Duodenal mucosa (tissue), 2 donors: Measurements from ENCODE around the gene INPP5D.
"Not testable (repeated sequence)": the region's sequence is repeated elsewhere in the genome, so short reads cannot be mapped to it uniquely, and the experiment has no call there.

Source experiments
- H3K27ac ChIP-seq: one replicate; pipeline ENCODE4 v1.7.0; 2013; ENCODE audit warnings: low read depth, low read length
- H3K27me3 ChIP-seq, 2 donors: one replicate each; pipeline ENCODE4 v1.7.0; 2013; ENCODE audit warnings: low read length in 2 of 2, control low read depth in 1 of 2; ENCODE audit not compliant: insufficient read depth in 2 of 2, control insufficient read depth in 1 of 2
- H3K36me3 ChIP-seq, 2 donors: one replicate each; pipeline ENCODE4 v1.7.0; 2013; ENCODE audit warnings: low read length in 2 of 2, control low read depth in 1 of 2; ENCODE audit not compliant: insufficient read depth in 2 of 2, control insufficient read depth in 1 of 2
- H3K4me1 ChIP-seq, 2 donors: one replicate each; pipeline ENCODE4 v1.7.0; 2013; ENCODE audit warnings: low read length in 2 of 2, control low read depth in 1 of 2; ENCODE audit not compliant: insufficient read depth in 2 of 2, control insufficient read depth in 1 of 2
- H3K4me3 ChIP-seq, 2 donors: one replicate each; pipeline ENCODE4 v1.7.0; 2013; ENCODE audit warnings: low read length in 2 of 2, low read depth in 1 of 2
- H3K9ac ChIP-seq, 2 donors: one replicate each; pipeline ENCODE4 v1.7.0; 2013; ENCODE audit warnings: low read length in 2 of 2, low read depth in 1 of 2
- H3K9me3 ChIP-seq, 2 donors: one replicate each; pipeline ENCODE4 v1.7.0; 2013; ENCODE audit warnings: low read length in 2 of 2, control low read depth in 1 of 2; ENCODE audit not compliant: control insufficient read depth in 1 of 2

INPP5D gene

DNA sequence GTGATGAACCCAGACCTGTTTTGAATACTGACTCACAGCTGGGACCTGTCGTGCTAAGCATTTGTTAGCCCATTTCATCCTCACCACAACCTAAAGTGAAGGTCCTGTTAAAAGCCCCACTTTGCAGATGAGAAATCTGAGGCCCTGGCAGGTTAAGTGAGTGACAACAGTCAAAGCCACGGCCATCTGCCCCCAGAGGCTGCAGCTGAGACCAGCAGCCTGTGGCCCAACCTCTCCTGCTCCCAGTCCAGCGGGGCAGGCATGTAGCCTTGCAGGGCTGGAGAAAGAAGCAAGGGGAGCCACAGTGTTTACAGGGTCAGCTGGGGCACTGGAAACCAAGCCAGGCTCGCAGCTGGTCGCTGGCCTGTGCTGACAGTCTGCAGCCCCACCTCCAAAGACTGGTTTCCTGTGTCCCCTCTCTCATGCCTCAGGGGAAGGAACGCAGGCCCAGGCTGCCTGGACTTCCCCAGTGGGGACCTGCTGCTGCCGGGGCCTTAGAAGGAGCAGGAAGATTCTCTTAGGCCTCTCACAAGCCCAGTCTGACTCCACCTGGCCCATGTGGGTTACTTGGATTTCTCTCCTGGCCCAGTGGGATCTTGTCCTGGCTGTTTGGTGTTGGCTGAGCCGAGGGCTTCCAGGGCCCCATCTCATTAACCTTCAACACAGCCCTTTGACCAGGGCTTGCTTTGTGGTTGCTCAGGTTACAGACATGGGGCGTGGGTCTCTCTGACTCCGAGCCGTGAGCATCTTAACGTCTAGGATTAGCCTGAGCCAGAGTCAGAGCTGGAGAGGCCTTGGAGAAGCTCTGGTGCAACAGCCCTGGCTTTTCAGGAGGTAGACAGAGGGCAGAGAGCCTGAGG, 1.7 kb downstream of the INPP5D start:
- H3K9me3 ChIP-seq = no peaks in the 10 kb centered on the region
- H3K27ac ChIP-seq = peak overlapping the region; percentile 27
- H3K4me3 ChIP-seq = peak overlapping the region; percentile 63 to 76
- peak overlapping the region; percentile 60 to 76 for H3K9ac ChIP-seq
- peaks cover 0 to 5% of the 10 kb centered on the region in 2 donors for H3K36me3 ChIP-seq
- H3K4me1 ChIP-seq = peaks cover 41 to 52% of the 10 kb centered on the region in 2 donors
- H3K27me3 ChIP-seq = no peaks in the 10 kb centered on the region

DNA sequence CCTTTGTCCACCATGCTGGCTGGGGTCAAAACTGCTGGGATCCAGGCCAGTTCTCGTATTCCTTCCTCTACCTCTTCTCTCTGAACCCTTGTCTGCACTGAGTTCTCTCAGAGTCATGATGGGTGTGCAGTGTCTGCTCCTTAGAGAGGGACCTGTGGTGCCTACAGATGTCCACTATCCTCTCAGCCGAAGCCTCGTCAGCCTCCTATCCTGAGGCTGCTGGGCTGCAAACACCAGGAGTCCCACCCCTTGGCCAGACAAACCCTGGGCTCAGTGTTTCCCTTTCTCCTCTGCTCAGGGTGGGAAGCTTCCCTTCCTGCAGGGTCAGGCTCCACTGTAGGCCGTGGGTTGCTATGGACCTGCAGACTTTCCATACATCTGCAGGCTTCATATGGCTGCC, 2.3 kb downstream of the INPP5D start:
- Histone ChIP-seq H3K36me3 (peaks cover 0 to 5% of the 10 kb centered on the region in 2 donors), H3K9me3 (no peaks in the 10 kb centered on the region), H3K27me3 (no peaks in the 10 kb centered on the region), H3K9ac (peak overlapping the region; percentile 60 to 76), H3K27ac (peak overlapping the region; percentile 27), H3K4me3 (peak overlapping the region; percentile 63 to 76), H3K4me1 (peaks cover 41 to 52% of the 10 kb centered on the region in 2 donors)

DNA sequence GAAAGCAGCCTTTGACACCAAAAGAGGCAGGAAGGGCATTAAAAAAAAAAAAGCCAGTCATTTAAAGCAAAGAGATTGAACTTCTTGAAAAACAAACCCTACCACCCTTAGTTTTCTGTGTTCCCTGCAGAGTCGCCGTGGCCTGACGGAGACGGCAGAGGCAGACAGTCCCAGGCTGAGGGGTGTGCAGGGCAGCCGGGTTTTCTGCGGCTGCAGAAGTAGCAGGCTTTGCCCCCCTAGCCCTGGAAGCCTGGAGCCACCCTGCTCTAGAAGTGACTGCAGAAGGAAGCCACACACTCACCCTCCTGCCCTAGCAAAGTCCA, 2.8 kb downstream of the INPP5D start:
- Histone ChIP-seq H3K27me3 (no peaks in the 10 kb centered on the region), H3K36me3 (peaks cover 0 to 5% of the 10 kb centered on the region in 2 donors), H3K9me3 (no peaks in the 10 kb centered on the region), H3K4me1 (peaks cover 41 to 52% of the 10 kb centered on the region in 2 donors), H3K9ac (peak overlapping the region; percentile 60 to 76), H3K27ac (peak overlapping the region; percentile 7), H3K4me3 (peak overlapping the region; percentile 23 to 63)

DNA sequence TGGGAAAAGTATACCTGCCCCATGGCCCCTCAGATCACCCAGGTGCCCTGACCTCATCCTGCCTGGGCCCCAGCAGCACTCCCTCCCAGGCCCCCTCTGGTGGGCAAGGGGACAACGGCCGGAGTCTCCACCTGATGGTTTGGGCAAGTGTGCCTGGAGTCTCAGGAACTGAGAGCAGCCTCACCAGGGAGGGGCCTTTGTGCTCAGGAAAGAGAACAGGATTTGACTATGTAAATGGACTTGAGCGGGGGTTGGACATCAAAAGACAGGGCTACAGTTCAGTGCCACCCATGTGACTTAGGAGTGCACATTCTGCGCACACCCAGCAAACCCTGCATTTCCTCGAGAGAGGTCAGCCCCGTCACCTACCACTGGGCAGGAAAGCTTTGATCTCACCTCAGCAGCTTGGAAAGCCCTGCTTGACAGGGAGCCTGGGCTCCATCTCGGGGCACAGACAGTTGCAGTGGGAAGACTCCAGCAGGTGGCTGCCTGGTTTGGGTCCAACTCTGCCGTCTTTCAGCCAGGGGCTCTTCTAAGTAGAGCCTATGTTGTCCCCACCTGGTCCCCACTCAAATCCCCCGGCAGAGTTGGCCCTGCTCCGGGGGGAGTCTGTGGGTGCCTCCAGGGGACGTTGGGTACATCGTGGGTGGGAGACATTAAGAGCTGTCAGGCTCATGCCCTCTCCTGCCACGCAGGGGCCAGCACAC, 3.3 kb downstream of the INPP5D start:
- H3K9ac ChIP-seq = peak overlapping the region in 1 of 2 donors; percentile 60
- peak overlapping the region; percentile 60 to 63 for H3K4me3 ChIP-seq
- peaks cover 41 to 52% of the 10 kb centered on the region in 2 donors for H3K4me1 ChIP-seq
- H3K27ac ChIP-seq = peak overlapping the region; percentile 7
- no peaks in the 10 kb centered on the region for H3K9me3 ChIP-seq
- peaks cover 0 to 5% of the 10 kb centered on the region in 2 donors for H3K36me3 ChIP-seq
- H3K27me3 ChIP-seq = no peaks in the 10 kb centered on the region

DNA sequence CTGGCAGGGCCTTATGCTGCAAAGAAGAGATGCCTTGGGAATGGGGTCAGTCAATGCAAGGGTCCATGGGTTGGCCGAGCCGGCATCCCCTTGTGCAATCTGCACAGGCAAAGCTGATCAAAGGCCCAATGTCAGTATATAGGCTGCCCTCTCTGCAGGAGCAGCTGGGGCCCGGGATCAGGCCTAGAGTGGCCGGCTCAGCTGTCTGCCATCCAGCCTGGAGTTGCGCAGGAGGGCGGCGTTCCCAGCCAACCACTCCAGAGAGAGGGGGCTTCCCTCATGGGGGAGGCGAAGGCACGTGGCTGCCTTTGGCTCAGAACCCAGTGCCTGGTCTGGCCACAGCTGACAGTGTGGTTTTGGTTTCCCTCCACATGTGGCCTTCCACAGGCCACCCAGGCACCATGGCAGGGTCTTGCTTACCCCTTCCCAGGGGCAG, 3.9 kb downstream of the INPP5D start:
- no peak overlapping the region for H3K9ac ChIP-seq
- H3K4me1 ChIP-seq = peaks cover 45 to 56% of the 10 kb centered on the region in 2 donors
- H3K4me3 ChIP-seq = peak overlapping the region; percentile 60 to 63
- no peaks in the 10 kb centered on the region for H3K9me3 ChIP-seq
- peaks cover 0 to 5% of the 10 kb centered on the region in 2 donors for H3K36me3 ChIP-seq
- H3K27ac ChIP-seq = no peak overlapping the region
- H3K27me3 ChIP-seq = no peaks in the 10 kb centered on the region

DNA sequence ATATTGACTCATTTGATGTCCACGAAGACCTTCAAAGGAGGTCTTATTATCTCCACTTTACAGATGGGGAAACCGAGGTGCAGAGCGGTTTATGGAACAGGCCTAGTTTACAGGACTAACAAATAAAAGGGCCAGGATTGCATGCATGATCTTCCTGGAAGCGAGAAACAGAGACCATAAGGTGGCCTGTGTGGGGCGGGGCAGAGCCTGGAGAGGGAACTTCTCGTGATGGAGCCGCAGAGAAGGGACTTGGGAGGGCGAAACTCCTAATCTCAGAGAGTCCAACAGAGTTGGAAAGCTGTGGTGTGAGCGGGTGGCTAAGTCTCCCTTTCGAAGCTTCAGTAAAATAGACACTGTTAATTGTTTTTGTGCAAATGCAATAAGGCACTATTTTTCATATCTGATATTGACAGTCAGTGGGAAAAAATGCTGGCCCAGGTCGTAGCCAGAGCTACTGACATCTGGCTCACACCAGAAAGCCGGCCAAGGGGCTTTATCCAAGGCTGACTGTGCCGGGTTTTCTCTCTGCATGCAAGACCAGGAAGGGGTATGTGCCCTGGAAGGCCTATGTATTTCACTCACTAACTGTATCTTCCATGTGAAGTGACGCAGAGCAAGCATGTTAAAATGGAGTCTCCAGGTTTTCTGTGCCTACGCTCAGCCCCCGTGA, 4.5 kb downstream of the INPP5D start:
- no peaks in the 10 kb centered on the region for H3K27me3 ChIP-seq
- H3K4me3 ChIP-seq = peak overlapping the region in 1 of 2 donors; percentile 60
- H3K9ac ChIP-seq = no peak overlapping the region
- peaks cover 0 to 5% of the 10 kb centered on the region in 2 donors for H3K36me3 ChIP-seq
- H3K27ac ChIP-seq = no peak overlapping the region
- H3K9me3 ChIP-seq = no peaks in the 10 kb centered on the region
- H3K4me1 ChIP-seq = peaks cover 43 to 52% of the 10 kb centered on the region in 2 donors

DNA sequence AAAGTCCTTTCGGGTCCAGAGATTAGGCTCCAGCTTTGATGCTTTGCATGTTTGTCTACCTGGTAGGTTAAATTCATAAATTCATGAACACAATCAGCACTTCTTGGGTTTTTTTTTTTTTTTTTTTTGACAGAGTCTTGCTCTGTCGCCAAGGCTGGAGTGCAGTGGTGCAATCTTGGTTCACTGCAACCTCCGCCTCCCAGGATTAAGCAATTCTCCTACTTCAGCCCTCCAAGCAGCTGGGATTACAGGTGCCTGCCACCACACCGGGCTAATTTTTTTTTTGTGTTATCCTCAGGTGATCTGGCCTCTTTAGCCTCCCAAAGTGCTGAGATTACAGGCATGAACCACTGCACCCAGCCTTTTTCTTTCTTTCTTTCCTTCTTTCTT, 5.1 kb downstream of the INPP5D start:
- not testable (repeated sequence) for H3K9ac ChIP-seq, H3K27me3 ChIP-seq, H3K4me3 ChIP-seq, H3K27ac ChIP-seq, H3K36me3 ChIP-seq, H3K9me3 ChIP-seq
- peaks cover 38 to 50% of the 10 kb centered on the region in 2 donors for H3K4me1 ChIP-seq

DNA sequence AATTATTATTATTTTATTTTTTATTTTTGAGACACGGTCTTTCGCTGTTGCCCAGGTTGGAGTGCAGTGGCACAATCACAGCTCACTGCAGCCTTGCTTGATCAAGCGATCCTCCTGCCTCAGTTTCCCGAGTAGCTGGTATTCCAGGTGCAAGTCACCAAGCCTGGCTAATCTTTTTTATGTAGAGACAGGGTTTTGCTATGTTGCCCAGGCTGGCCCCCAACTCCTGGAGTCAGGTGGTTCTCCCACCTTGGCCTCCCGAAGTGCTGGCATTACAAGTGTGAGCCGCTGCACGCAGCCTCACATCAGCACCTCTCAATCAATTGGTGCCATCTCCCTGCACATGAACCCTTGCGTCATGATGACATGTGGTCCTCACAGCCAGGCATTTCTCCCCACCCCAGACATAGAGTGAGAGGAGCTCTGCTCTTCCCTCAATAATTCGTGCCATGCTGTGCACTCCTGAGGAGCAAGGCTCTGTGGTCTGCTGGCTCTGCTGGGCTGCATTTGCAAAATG, 5.9 kb downstream of the INPP5D start:
- Histone ChIP-seq H3K36me3 (peaks cover 0 to 5% of the 10 kb centered on the region in 2 donors), H3K27me3 (no peaks in the 10 kb centered on the region), H3K4me1 (peaks cover 38 to 42% of the 10 kb centered on the region in 2 donors), H3K9me3 (no peaks in the 10 kb centered on the region), H3K27ac (no peak overlapping the region), H3K4me3 (no peak overlapping the region), H3K9ac (no peak overlapping the region)

DNA sequence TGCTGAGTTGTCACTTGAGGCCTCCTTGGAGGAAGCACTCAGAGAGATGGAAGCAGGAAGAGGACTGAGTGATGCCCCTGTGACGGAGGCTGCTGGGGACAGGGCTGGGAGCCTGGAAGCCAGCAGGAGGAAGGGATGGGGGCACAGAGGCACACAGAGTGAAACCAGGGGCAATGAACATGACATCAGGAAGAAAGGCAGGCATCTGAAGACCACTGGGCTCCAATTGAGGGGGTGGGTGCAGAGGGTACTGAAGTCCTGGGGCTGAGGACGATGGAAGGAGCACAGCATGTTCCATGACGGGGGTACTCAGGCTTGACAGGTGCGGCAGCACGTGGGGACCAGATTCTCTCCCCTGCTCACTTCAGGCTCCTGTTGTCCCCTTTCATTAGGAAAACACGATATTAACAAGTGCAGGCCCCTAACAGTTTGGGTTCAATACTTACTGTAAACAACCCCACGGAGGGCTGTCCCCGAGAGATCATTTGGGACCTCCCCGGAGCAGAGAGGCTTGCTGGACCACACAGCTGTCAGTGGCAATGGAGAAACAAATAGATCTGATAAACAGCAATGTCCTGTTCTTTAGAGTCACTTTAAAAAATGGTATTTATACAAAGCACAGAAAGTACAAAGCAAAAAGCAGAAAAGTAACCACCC, 8.7 kb downstream of the INPP5D start:
- H3K4me3 ChIP-seq = no peak overlapping the region
- peaks cover 14 to 16% of the 10 kb centered on the region in 2 donors for H3K4me1 ChIP-seq
- H3K36me3 ChIP-seq = peaks cover 0 to 9% of the 10 kb centered on the region in 2 donors
- H3K27ac ChIP-seq = no peak overlapping the region
- no peaks in the 10 kb centered on the region for H3K27me3 ChIP-seq
- H3K9me3 ChIP-seq = peaks cover 3 to 5% of the 10 kb centered on the region in 2 donors
- H3K9ac ChIP-seq = no peak overlapping the region
